ACHN (cell line): ENCODE data around the gene KLRD1.

Source experiments
- DNase-seq: peaks from one replicate; pipeline ENCODE4 v3.0.0-alpha.2; 2015
- in situ Hi-C: cut with HindIII; loops from 2 replicates; pipeline ENCODE4 v1.10.0; 2017; ENCODE audit warnings: low sequenced_read_pairs, low pct_ligation_motif_present, low pct_unique_long_range_greater_than_20kb

KLRD1 gene, protein sequence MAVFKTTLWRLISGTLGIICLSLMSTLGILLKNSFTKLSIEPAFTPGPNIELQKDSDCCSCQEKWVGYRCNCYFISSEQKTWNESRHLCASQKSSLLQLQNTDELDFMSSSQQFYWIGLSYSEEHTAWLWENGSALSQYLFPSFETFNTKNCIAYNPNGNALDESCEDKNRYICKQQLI

DNA sequence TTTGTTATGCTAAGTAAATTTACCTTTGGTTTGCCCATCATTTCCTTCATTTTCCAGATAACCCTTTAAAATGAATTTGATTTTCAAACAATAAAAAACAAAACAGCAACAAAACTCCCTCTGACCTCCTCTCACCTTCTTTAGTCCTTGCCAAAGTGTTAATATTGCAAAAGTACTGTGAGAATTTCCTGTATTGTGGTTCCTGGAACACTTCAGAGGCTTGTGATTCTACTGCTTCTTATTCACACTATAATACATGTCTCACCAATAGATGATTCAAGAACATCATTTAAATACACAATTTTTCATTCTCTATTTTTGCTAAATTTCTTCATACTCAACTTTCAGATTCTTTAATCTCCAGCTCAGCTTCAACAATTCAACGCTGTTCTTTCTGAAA is at the start of gene KLRD1:
Gene KLRD1, plus strand, starts transcription at position 241 of the 400 bp plus-strand sequence. CDS start 208 bp downstream, outside the sequence.
- in situ Hi-C loops, result no loop called here
- DNase-seq, result no peak

DNA sequence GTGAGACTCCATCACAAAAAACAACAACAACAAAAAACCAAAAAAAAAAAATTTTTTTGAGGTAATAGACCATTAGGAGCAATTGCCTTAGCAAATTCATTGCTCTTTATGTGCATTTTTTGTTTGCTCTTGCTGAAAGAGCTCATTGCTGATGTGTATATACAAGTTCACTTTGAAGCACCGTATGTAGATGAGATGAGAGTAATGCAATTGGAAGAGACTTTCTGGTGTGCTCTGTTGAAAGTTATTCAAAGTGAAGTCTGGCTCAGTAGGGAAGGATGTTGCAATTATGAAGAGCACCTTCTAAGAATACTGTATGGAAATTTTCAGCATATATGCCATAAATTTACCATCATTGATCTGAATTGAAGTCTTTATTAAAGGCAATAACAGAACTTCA is 46.7 kb upstream of the KLRD1 start:
- no peak for DNase-seq
- in situ Hi-C loops, result no loop called here

GRCh38 chr12:10268037-10268436 is 39.6 kb upstream of the KLRD1 start:
- DNase-seq, result no peak
- in situ Hi-C loops, result no loop called here

- DNase-seq, result no peak
- in situ Hi-C loops, result no loop called here
Observed at GRCh38 chr12:10272467-10272866, 35.2 kb upstream of the KLRD1 start.

DNA sequence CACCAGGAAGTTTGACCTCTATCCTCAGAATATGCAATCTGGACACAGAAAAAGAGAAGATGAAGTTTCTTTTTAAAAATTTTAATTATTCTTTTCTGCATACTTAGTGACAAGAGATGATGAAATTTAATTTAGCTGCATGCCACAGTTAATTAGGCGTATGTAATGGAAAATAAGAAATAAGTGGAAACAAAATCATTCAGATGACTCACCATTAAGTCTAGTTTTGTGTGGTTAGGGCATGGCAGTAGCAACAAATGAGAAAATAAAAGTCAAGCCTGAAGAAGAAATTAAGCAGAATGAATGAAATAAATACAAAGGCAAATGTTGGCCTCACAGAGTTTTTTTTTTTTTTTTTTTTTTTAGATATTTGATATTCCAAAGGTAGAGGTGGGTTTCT is 30.9 kb upstream of the KLRD1 start:
- no peak for DNase-seq

GRCh38 chr12:10278104-10278503 is 29.6 kb upstream of the KLRD1 start:
- DNase-seq, result no peak
- in situ Hi-C loops, result no loop called here

More for the DNA sequence above, 30.9 kb upstream of the KLRD1 start:
- in situ Hi-C loops, result no loop called here

DNA sequence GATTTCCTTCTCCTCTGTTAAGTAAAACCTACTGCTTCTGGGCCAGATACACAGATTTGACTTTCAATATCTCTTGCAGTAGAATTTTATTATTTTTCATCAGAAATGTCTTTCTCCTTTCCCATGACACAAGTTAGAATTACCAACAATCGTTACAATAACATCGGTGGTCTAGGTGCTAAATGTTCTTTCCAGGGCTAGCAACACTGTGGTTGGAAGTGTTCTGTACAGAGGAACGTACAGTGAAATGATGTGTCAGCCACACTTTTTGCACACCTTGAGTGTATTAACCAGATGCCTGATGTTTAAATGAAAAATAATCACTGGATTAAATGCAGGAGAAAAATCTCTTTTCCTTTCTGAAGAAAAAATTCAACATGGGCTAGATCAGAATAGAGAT is 27.7 kb upstream of the KLRD1 start:
- in situ Hi-C loops, result no loop called here

GRCh38 chr12:10283027-10283426 is 24.6 kb upstream of the KLRD1 start:
- no peak for DNase-seq
- in situ Hi-C loops, result no loop called here

More for the DNA sequence above, 27.7 kb upstream of the KLRD1 start:
- DNase-seq, result no peak

GRCh38 chr12:10285919-10286318 is 21.8 kb upstream of the KLRD1 start:
- no peak for DNase-seq

DNA sequence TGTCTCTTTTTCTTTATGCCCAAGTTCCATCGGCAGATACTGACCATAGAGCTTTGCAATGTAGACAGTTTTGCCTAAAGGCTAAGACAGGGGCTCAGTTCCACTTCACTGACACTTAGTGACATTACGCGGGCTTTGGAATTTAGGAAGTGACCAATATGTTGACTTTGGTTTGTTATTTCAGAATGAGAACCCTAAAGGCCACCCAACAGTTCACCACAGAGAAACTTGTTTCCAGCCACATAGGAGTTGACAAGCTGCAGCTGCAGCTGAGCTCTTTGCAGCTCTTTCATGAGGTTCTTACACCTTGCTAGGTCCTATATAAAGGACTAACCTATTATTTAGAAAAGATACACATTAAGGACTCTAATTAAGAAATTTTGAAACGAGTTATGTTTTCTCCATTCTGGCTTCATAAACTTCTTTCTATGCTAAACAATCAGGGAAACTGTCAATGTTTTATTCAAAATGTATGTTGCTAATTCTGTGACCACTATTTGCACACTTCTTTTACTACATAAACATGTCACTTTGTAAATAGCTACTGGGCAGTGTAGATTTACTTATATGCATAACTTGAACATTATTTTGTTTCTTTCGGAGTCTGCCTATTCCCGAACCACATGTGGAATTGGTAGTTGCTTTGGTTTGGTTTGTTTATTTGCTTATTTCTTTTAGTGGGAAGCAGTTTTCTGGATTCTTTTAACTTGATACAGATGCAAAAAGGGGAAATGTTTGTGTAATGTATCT is 18.5 kb upstream of the KLRD1 start:
- DNase-seq, result no peak
- in situ Hi-C loops, result no loop called here

More at GRCh38 chr12:10285919-10286318, 21.8 kb upstream of the KLRD1 start:
- in situ Hi-C loops, result no loop called here

DNA sequence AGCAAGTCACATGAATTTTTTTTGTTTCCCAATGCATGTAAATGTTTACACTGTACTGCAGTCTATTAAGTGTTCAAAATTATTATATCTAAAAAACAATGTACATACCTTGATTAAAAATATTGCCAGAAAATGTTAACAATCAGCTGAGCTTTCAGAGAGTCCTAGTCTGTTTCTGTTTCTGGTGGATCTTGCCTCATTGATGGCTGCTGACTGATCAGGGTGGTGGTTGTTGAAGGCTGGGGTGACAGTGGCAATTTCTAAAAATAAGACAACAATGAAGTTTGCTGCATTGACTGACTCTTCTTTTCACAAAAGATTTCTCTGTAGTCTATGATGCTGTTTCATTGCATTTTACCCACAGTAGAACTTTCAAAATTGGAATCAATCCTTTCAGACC is 16.6 kb upstream of the KLRD1 start:
- in situ Hi-C loops, result no loop called here
- no peak for DNase-seq

- no peak for DNase-seq
- in situ Hi-C loops, result no loop called here
Observed at GRCh38 chr12:10293151-10293550, 14.5 kb upstream of the KLRD1 start.

- in situ Hi-C loops, result no loop called here
- no peak for DNase-seq
Observed at GRCh38 chr12:10293570-10294227, 14.0 kb upstream of the KLRD1 start.

DNA sequence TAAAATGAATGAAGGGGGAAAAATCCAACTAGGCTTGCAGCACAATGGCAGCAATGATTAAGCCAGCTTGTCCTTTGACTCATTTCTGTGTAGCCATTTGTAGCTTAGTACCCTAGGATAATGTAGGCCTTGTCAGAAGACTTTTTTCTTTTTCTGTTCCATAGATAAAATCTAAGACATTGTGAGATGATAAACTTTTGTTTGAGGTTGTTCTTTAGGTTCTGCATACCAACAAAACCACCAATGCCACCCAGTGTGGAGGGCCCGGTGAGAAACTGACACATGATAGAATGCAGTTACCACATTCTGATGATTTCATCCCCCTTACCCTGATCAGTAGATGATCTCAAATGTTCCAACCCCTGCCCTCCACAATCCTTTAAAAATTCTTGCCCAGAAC is 6.6 kb upstream of the KLRD1 start:
- no peak for DNase-seq
- in situ Hi-C loops, result no loop called here

GRCh38 chr12:10304161-10304574 is 3.5 kb upstream of the KLRD1 start:
- in situ Hi-C loops, result no loop called here
- no peak for DNase-seq

- in situ Hi-C loops, result no loop called here
Observed at GRCh38 chr12:10305411-10305810, 2.3 kb upstream of the KLRD1 start.

GRCh38 chr12:10310926-10311720 is 3.5 kb downstream of the KLRD1 start:
- in situ Hi-C loops, result no loop called here
- DNase-seq, result no peak

More at GRCh38 chr12:10305411-10305810, 2.3 kb upstream of the KLRD1 start:
- no peak for DNase-seq

DNA sequence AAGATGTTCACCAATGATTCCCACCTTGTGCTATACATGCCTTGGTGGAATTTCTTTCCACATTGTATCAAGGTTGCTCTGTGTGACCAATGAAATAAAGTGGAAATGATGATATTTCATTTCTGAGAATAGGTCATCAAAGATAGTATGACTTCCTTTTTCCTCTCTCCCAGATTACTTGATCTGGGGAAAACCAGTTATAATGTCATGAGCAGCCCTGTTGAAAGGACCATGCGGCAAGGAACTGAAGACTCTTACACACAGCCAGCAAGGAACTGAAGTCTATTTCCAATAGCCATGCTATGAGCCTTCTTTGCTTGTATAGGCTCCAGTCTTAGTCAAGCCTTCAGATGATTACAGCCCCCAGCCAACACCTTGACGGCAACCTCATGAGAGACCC is 11.7 kb downstream of the KLRD1 start:
- in situ Hi-C loops, result no loop called here

DNA sequence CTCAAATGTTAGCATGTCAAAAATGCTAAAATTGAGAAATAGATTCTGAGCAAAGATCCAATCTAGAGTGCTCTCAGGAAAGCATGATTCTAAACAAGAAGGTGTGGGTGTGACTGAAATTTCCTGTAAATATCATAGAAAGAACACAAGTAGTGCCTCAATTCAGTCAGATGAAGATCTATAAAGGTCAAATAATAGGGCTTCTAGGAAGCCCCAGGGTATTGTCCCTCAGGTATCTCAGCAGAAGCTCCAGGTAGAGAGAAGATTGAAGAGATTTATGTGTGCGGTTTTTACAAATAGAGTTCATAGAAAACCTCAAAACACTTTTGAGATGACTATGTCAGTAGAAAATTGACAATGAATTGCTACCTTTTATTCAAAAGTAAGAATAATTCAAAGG is 13.0 kb downstream of the KLRD1 start:
- in situ Hi-C loops, result no loop called here

More for the DNA sequence above, 11.7 kb downstream of the KLRD1 start:
- DNase-seq, result no peak

More for the DNA sequence above, 13.0 kb downstream of the KLRD1 start:
- DNase-seq, result no peak
